AG04450 (cell line): ENCODE measurements around the gene UTF1. TPM values are rescaled to one million over a fixed set of nuclear protein-coding genes. Genes with fewer than 3 reads are reported as not detected.

Experiments
- CTCF ChIA-PET: fragments of 300-600, 350-600 bp; formaldehyde crosslinking; extraction: SDS; loops from one replicate; lab custom pipeline; 2022; ENCODE audit warnings: antibody characterized with exemption, inconsistent platforms; lab: Charles Lee
- POLR2A ChIA-PET: fragments of 350-600 bp; formaldehyde crosslinking; extraction: SDS; loops from one replicate; lab custom pipeline; 2021; ENCODE audit warnings: antibody characterized with exemption, inconsistent platforms; lab: Yijun Ruan, JAX
- DNase-seq: peaks from one replicate; pipeline ENCODE4 v3.0.0-alpha.2; 2011; ENCODE audit warnings: low read depth, low spot score
- H3K27ac ChIP-seq: one replicate; pipeline ENCODE4 v1.5.1; 2012; ENCODE audit warnings: low read depth, low read length, control low read depth
- H3K27me3 ChIP-seq: one replicate; pipeline ENCODE4 v1.6.0; 2012; ENCODE audit warnings: low read length; ENCODE audit not compliant: control insufficient read depth, insufficient read depth
- H3K4me3 ChIP-seq: 2 replicates; pipeline ENCODE4 v1.5.1; 2011; ENCODE audit warnings: mild to moderate bottlenecking, low read depth, low read length, control low read depth
- H3K9me3 ChIP-seq: 2 replicates; pipeline ENCODE4 v1.5.1; 2012; ENCODE audit warnings: low read length; ENCODE audit not compliant: control insufficient read depth, insufficient read depth
- CTCF ChIP-seq: IDR thresholded peaks from 2 replicates; pipeline ENCODE4 v1.5.1; 2011; ENCODE audit warnings: low read depth, low read length, control low read depth, inconsistent platforms
- polyA plus RNA-seq: library from polyadenylated mRNA; depleted of rRNA; stranded (reverse); fragments of >200 nt; gene quantifications from 2 replicates; pipeline ENCODE4 v1.2.3, GENCODE V29; 2011

UTF1 gene
- polyA plus RNA-seq, 1 experiment, result not detected

GRCh38 chr10:133187091-133187905 lies 42.7 kb upstream of the UTF1 start:
- Histone ChIP-seq H3K4me3 (no peak overlapping the region), H3K27ac (no peak overlapping the region), H3K9me3 (peaks cover 70% of the 10 kb centered on the region), H3K27me3 (peaks cover 2% of the 10 kb centered on the region)
- ChIA-PET CTCF (no interaction called here), POLR2A (no interaction called here)
- TF ChIP-seq CTCF, result no peak
- no peak for DNase-seq

GRCh38 chr10:133187906-133188681 lies 41.9 kb upstream of the UTF1 start:
- no peak overlapping the region for H3K27ac ChIP-seq
- H3K9me3 ChIP-seq, result peaks cover 63% of the 10 kb centered on the region
- DNase-seq, result no peak
- CTCF ChIA-PET, result no interaction called here
- POLR2A ChIA-PET, result no interaction called here
- peaks cover 3% of the 10 kb centered on the region for H3K27me3 ChIP-seq
- no peak overlapping the region for H3K4me3 ChIP-seq
- no peak for TF ChIP-seq CTCF

- CTCF ChIA-PET, result no interaction called here
- POLR2A ChIA-PET, result no interaction called here
- no peak for TF ChIP-seq CTCF
- no peak for DNase-seq
- Histone ChIP-seq H3K4me3 (no peak overlapping the region), H3K9me3 (peaks cover 51% of the 10 kb centered on the region), H3K27me3 (peaks cover 3% of the 10 kb centered on the region), H3K27ac (no peak overlapping the region)
These were observed 40.8 kb upstream of the UTF1 start for GRCh38 chr10:133189256-133189655.

GRCh38 chr10:133189726-133190125 lies 40.3 kb upstream of the UTF1 start:
- H3K27ac ChIP-seq, result no peak overlapping the region
- TF ChIP-seq CTCF, result no peak
- H3K9me3 ChIP-seq, result peaks cover 47% of the 10 kb centered on the region
- no peak for DNase-seq
- peaks cover 3% of the 10 kb centered on the region for H3K27me3 ChIP-seq
- ChIA-PET POLR2A (no interaction called here), CTCF (no interaction called here)
- H3K4me3 ChIP-seq, result no peak overlapping the region

GRCh38 chr10:133190225-133190624 lies 39.8 kb upstream of the UTF1 start:
- no peak for DNase-seq
- Histone ChIP-seq H3K27ac (no peak overlapping the region), H3K27me3 (peaks cover 3% of the 10 kb centered on the region), H3K4me3 (no peak overlapping the region), H3K9me3 (peaks cover 44% of the 10 kb centered on the region; the same call in 1 of the 2 replicates)
- ChIA-PET CTCF (no interaction called here), POLR2A (no interaction called here)
- no peak for TF ChIP-seq CTCF
